Fibroblast of skin of left biceps (primary cell): ENCODE results near the gene CPPED1.

Experiments used
- DNase-seq, 2 experiments: peaks; one replicate each; pipeline ENCODE4 v3.0.0-alpha.2; 2013; ENCODE audit warnings: low read depth in 2 of 2

CPPED1 gene

DNA sequence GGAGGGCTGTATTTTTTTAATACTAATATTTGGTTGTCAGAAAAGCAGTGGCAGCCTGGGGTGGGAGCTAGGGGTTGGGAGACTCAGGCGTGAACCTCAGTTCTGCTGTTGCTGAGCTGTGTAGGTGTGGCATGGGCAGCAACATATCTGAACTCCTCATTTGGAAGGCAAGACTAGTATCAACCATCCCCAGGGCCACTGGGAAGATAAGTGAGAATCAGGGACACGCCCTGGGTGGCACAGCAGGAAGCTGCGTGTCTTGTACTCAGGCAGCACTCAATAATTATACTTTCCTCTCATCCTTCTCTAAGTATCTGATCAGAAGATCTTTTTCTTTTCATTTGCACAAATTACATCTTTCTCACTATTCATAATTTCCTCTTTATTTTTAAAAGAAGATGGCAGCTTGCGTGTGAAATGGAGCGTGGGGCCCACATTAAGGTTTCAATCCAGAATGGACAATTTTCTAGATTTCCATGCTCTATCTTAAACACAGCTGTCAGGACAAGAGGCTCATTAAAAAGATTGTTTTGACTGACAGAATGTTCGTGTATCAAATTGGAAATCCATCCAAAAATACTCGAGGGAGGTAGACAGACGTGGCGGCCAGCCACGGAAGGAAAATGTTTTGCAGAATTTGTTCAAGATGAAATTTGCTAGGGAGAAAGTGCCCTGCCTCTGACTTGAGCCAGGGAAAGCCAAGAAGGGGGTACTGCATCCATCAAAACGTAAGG, 121.1 kb downstream of the CPPED1 start:
- DNase-seq = no peak

DNA sequence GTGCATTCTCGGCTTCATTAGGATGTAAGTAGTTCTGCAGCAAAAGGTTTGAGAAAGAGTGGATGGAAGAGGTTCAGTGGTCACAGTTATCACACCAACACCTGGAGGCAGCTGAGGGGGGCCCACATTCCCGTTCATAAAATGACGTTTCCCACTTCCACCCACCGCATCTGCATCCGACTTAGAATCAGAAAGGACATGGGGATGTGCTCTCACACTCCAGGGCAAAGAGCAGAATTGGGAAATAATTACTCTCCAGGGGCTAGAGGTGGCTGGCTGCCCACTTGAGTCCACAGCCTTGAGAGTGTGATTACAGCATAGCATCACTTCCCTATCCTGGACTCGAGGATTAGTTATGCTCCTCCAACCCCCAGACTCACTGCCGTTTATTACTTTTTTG, 122.0 kb downstream of the CPPED1 start:
- DNase-seq = no peak

DNA sequence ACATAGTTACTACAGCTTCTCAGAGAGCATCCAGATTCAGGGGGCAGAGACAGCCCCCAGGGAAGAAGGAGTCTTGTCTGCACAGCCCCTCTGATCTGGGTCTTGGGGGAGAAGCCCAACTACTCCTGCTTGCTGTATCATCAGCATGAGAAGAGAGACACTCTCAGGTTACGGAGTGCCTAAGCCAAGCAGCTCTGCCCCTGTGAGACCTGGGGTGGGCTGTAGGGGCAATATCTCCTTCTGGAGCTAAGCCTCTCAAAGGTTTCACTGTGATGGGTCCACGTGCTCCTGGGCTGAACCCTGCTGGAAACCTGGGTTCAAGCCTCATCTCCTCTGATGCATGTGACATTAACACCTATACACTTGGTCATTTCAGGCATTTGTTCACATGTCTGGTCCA, 123.2 kb downstream of the CPPED1 start:
- no peak for DNase-seq

DNA sequence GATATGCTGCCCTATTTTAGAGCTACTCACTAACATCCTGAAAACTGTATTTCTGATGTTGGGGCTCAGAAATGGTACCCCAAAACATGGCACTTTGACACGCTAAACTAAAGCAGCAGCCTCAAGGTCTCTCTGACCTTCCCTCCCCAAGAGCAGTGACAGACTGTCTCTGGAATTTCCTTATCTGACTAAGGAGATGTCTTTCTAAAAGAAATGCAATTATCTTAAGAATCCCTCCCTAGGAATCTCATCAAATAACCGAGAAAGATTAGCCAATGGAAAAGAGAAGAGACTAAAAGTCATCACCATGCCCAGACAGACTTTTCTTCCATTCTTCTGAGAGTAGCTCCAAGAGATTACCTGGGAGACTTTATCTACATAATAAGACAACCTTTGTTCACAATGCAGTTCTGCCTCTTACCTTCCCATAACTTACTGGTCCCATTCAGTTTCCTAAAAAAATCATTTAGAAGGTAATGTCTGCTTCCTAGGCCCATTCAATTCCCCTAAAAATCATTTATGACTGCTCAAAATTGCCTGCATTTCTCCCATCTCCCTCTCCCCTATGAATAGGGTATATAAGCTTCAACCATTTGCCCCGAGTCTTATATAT, 123.9 kb downstream of the CPPED1 start:
- DNase-seq = no peak

DNA sequence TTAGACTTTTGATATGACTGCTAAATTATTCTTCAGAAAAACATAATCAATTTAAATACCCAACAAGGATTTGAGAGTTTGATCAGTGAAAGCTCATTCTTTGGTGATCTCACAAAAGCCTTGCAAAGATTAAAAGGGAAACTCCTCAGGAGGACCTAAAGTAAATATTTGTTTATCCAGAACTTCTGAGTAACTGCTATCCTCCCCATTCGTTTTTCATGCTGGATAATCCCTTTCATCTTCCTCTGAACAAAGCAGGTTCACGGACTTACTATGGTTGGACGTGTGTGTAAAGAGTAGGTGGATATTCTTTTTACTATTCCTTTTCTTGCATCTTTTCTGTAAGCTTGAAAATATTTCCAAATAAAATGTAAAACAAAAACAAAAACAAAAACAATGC, 124.7 kb downstream of the CPPED1 start:
- DNase-seq = no peak

DNA sequence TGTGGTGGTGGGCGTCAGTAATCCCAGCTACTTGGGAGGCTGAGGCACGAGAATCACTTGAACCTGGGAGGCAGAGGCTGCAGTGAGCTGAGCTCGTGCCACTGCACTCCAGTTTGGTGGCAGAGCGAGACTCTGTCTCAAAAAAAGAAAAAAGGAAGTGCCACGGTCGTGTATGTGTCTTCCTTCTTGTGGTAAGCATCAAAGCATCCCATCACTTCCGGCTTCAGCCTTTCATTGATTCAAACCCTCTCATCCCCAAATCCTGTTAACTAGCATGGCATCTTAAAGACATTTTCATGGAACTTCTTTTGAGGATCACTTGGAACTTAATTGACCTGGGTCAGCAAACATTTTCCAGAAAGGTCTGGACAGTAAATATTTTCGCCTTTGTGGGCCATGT, 126.2 kb downstream of the CPPED1 start:
- DNase-seq = no peak

DNA sequence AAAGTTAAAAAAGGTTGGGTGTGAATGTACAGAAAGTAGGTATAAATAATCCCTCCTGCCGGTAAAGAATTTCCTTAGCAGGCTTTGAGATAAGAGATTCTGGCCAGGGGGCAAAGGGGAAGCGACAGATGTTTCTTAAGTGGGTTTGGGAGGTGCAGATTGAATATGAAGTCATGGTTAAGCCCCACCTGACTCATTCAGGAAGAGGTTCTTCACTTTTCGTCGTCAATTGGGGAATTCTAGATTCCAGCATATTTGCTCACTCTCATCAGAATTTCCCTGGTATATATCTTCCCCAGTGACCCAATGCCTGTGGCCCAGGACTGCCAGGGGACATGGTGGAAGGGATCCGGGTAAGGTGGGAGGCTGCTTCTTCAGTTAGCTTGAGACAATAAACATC, 127.8 kb downstream of the CPPED1 start:
- DNase-seq = peak in 1 of 2 experiments; percentile 6

DNA sequence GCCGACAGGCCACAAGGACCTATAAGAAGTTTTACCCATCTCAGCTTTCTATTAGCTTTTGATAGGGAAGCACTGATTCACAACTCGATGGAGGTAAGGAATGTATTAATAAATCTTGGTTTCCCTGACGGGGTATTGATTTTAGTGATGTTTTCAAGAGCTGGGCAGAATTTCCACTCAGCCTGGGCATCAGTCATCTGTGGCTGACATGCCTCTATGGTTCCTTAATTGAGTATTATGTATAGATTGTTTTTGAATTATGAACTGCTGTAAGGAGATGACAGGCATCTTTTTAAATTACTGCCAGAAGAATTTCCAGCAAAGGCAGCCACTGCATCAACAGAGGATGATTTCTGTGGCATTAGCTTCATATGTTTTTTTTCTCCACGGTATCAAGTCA, 128.6 kb downstream of the CPPED1 start:
- DNase-seq = peak; percentile 33 to 46

DNA sequence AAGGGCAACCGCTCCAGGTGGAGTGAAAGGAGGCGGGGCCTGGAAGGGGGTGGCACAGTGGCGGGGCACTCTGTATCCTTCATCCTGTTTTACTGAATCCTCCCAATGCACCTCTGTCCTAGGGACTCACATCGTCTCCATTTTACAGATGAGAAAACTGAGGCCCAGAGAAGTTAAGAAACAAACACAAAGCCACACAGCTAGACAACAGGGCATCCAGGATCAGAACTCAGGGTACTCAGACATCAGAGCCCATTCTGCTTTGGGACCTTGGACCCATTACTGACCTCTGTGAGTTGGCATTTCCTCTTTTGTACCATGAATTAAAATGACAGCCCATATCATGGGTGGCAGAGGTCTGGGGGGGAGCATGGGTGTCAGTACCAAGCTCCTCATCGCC, 129.2 kb downstream of the CPPED1 start:
- DNase-seq = no peak

DNA sequence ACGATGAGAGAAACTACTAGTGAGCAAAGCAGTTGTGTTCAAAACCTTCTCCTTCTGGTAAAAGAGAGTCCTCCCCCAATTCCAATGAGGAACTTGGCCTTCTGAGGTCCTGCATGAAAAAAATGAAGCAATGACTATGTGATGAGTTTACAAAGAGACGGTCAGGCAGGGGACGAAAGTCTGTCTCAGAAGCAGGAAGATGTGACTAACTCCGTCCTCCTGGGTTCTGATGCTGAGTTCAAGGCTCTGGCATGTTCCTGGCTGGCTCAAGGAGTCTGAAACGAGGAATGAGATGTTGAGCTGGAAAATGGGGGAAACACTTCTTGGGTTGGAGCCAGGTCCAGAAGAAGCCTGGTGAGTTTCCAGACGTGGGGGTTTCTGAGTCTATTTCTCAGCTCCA, 129.6 kb downstream of the CPPED1 start:
- peak in 1 of 2 experiments; percentile 14 for DNase-seq

DNA sequence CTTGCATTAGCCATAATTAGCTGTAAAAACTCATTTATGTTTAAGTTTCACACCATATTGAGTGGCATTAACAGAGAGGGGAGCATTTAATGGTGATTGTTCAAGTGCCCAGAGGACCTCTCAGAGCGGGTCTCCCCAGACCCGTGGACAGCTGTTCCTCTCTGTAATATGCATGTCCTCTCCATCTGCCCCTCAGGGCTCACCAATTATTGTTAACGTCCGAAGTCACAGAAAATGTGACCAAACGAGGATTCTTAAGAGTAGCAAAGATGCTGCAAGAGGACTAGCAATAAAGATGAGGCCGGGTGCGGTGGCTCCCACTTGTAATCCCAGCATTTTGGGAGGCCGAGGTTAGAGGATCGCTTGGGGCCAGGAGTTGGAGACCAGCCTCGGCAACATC, 130.2 kb downstream of the CPPED1 start:
- no peak for DNase-seq

DNA sequence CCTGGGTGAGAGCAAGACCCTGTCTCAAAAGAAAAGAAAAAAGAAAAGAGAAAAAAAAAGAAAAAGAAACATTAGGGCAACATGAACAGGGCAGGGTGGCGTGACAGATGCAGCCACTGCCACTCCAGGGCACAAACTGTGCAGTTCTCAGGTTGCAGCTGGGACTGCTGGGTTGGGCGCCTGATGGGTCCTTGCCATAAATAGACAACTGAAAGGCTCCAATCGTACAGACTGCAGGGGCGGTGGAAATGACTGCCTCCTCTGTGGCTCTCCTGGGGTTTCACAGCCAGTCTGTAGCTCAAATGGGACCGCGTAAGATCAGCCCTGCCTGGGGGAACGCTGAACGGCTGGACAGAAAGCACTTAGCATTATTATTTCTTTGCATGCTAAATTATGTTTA, 130.7 kb downstream of the CPPED1 start:
- no peak for DNase-seq

DNA sequence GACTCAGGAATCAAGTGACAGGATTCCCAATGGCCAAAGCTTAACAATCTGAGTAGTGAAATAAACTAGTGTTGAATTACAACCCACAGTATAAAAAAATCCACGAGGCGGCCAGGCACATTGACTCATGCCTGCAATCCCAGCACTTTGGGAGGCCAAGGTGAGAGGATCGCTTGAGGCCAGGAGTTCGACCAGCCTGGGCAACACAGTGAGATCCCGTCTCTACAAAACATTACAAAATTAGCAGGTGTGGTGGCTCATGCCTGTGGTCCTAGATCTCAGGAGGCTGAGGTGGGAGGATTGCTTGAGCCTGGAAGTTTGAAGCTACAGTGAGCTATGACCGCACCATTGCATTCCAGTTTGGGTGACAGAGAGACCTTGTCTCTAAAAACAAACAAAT, 133.8 kb downstream of the CPPED1 start:
- no peak for DNase-seq

DNA sequence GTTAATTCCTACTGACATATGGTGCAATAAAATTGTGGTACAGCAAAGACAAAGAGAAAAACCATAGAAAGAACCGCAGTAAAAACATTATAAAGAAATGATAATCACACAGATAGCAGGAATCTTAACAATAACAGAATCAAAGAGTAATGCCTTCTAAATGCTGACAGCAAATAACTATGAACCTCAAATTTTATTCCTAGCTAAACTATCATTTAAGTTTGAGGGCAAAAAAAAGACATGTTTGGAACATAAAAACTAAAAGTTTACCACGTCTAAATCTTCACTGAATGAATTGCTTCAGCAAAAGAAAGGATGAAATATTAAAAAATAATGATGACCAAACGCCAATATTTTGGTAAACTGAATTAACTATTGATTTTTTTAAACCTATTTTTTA, 135.8 kb downstream of the CPPED1 start:
- no peak for DNase-seq

DNA sequence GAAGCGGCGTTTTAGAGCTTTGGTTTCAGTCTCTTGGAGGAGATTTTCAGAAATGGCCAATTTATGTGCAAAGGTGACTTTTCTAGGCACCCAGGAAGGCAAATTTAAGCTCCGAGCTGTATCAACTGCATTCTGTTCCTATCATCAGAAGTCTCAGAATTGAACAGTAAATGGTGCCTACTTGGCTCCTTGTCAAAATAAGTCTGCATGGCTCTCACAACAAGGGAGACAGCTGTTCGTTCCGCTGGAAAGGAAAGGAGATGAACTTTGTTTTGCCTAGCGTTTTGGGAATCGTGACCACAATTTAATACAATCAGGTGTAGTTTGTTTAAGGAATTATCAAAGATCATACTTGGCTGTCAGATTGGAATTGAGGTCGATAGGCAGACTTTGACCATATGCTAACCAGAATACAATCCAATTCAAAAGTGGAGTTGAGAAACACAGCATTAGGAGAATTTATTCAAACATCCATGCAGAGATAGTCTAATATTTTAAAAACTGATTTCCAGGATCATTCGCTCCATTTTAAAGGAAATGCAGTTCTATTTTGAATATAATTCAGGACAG, 139.4 kb downstream of the CPPED1 start:
- no peak for DNase-seq

DNA sequence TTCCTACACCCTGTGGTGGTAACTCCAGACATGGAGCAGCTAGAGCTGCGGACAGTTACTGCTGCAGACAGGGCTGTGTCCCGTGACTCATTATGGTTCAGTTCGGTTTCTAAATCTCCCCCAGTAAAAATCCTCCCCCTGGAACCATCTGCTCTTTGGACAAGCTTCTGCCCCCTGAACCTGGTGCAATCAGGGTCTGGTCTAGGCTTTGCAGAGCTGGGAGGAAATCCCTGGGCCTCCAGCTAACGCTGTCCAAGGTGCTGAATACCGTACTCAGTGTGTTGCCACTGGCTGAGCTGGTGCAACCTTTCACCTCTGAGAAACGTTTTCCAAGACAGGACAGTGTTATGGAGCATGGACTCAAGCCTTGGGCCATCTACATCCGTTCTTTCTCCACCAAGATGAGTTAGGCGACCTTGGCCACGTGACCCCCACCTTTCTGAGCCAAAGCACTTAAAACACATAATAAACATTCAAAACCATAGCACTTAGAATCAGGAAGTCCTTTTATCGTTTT, 142.0 kb downstream of the CPPED1 start:
- DNase-seq = no peak

DNA sequence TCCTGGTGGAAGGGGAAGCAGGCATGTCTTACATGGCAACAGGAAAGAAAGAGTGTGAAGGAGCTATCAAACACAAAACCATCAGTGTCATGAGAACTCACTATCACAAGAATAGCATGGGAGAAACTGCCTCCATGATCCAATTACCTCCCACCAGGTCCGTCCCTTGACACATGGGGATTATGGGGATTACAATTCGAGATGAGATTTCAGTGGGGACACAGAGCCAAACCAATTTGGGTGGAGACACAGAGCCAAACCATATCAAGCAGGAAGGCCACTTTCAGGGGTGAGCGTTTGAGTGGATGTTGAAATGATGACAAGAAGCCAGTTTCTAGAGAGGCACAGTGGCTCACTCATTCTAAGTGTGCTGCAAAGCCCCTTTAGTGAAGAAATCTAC, 143.8 kb downstream of the CPPED1 start:
- DNase-seq = no peak

DNA sequence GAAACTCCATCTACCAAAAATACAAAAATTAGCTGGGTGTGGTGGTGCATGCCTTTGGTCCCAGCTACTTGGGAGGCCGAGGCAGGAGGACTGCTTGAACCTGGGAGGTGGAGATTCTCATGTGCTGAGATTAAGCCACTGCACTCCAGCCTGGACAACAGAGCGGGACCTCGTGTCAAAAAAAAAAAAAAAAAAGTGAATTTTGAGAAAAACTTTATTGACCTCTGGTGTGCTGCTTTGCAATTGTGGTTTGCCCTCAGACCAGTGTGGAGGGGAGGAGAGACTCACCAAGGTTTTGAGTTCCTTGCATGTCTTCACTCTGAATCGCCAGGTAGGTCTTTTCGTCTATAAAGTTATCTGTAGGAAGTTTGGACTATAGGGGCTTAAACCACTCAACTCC, 145.2 kb downstream of the CPPED1 start:
- no peak for DNase-seq

DNA sequence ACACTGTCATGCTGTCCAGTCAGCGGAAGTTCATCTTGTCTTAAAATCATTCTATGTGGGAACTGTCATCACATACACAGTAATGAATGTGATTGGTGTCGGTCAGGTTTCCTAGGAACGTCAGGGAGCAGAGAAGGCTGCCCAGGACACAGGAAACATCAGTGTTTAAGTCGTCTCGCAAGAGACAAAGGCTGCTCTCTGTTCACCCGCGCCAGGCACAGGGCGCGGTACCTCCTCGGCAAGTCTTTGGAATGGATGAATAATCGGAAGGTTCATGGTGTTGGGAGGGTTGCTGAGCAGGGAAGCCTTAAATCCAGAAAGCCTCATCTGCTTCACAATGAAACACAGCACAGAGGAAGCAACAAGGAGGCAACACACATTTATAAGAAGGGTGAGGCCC, 148.2 kb downstream of the CPPED1 start:
- DNase-seq = no peak

DNA sequence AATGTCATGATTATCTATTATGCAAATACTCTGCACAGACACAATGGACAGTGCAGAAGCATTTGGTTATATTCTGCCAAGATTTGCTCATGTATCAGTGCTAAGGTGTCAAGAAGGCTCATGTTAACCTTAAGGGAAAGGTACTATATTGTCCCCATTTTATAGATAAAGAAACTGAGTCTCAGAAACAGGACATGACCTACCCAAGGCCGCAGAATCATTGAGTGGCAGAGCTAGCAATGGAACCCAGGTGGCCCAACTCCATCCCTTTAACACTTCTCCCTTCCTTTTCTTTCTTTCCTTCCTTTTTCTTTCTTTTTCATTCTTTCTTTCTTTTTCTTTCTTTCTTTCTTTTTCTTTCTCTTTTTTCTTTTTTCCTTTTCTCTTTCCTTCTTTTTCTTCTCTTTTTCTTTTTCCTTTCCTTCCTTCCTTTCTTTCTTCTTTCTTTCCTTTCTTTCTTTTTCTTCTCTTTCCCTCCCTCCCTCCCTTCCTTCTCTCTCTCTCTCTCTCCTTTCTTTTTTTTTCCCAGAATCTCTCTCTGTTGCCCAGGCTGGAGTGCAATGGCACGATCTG, 149.8 kb downstream of the CPPED1 start:
- no peak for DNase-seq

DNA sequence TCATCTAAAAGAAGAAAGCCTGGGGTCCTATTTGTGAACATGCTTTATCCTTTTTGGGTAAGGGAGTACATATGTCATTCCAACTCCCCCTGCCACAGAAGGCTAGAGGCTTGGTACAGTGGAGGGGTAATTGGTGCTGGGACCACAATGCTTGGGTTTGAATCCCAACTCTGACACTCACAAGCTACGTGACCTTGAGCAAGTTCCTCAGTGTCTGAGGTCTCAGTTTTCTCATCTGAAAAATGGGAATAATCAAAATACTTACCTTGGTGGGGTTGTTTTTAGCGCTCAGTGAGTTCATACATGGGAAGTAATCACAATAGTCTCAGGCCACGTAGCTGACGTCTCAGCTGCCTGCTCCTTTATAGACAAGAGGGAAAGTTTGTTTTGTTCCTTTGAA, 150.8 kb downstream of the CPPED1 start:
- no peak for DNase-seq

DNA sequence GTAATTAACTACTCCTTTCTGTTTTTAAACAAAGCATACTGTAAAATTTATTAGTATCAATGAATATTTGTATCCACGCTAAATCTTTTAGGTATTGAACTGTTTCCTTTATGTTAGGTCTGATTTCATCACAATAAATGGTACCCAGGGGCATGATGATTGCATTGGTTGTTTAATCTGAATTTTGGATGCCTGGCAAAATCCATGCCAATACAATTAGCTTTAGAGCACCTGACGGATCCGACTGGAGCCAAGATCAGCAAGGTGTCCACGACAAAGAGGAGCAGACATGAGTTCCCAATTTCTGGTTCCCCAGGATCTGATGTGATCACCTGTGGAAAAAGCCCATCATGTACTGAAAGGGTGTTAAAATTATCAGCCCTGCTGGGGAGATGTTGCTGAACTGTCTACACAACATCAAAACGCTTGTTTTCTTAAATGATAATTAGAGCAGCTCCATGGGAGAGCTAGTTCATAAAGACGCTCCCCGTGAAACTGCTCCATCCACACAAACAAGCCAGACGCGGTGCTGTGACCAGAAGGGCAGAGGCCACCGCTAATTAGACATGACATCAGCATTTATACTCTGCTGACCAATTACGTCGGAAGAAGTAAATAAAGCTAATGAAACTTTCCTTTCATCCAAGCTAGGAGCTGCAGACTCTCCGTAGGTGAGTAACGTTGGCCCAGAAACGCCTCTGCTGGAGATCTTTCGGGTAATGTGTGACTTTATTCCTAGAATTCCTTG, 151.7 kb downstream of the CPPED1 start:
- DNase-seq = no peak
